Loucy (cell line): Measurements from ENCODE around the gene NPDC1.

Source experiments
- H2AFZ ChIP-seq: fragments of 200-600 bp; sonication (generic); 2 replicates; pipeline ENCODE4 v1.6.0; 2016; ENCODE audit warnings: antibody characterized with exemption, mild to moderate bottlenecking, low read length, moderate library complexity
- H3F3A ChIP-seq: fragments of 200-600 bp; 2 replicates; pipeline ENCODE4 v1.6.0; 2016; ENCODE audit warnings: antibody characterized with exemption, low read depth, mild to moderate bottlenecking
- H3K27me3 ChIP-seq: fragments of 200-600 bp; sonication (generic); 2 replicates; pipeline ENCODE4 v1.6.1; 2014; ENCODE audit warnings: low read length, mild to moderate bottlenecking; ENCODE audit not compliant: insufficient read depth, poor library complexity, severe bottlenecking
- H3K36me3 ChIP-seq: fragments of 200-600 bp; sonication (generic); 2 replicates; pipeline ENCODE4 v1.6.1; 2016; ENCODE audit warnings: low read length; ENCODE audit not compliant: insufficient read depth
- H3K4me1 ChIP-seq: fragments of 200-600 bp; sonication (generic); 2 replicates; pipeline ENCODE4 v1.5.1; 2014; ENCODE audit warnings: low read length, mild to moderate bottlenecking; ENCODE audit not compliant: insufficient read depth, poor library complexity, severe bottlenecking
- H3K4me2 ChIP-seq: fragments of 200-600 bp; sonication (generic); 2 replicates; pipeline ENCODE4 v1.6.0; 2014; ENCODE audit warnings: antibody characterized with exemption, low read length, low read depth, mild to moderate bottlenecking; ENCODE audit not compliant: poor library complexity, severe bottlenecking
- H3K4me3 ChIP-seq: fragments of 200-600 bp; sonication (generic); 2 replicates; pipeline ENCODE4 v1.5.1; 2014; ENCODE audit warnings: low read length, mild to moderate bottlenecking, mixed read lengths; ENCODE audit not compliant: poor library complexity, severe bottlenecking
- H3K79me2 ChIP-seq: fragments of 200-600 bp; sonication (generic); 2 replicates; pipeline ENCODE4 v1.6.1; 2014; ENCODE audit warnings: low read length; ENCODE audit not compliant: insufficient read depth
- H3K9ac ChIP-seq: fragments of 200-600 bp; sonication (generic); 2 replicates; pipeline ENCODE4 v1.6.0; 2014; ENCODE audit warnings: mild to moderate bottlenecking, low read depth, low read length, moderate library complexity; ENCODE audit not compliant: poor library complexity, severe bottlenecking
- H3K9me2 ChIP-seq: fragments of 200-600 bp; sonication (generic); replicated peaks from 2 replicates; pipeline ENCODE4 v1.6.1; 2016; ENCODE audit warnings: low read depth, low read length, mixed read lengths
- H3K9me3 ChIP-seq: fragments of 200-600 bp; sonication (generic); 2 replicates; pipeline ENCODE4 v1.6.1; 2014; ENCODE audit warnings: mild to moderate bottlenecking, antibody characterized with exemption, low read length, low read depth; ENCODE audit not compliant: insufficient read depth
- H4K20me1 ChIP-seq: fragments of 200-600 bp; sonication (generic); 2 replicates; pipeline ENCODE4 v1.6.0; 2014; ENCODE audit warnings: antibody characterized with exemption, low read length, mild to moderate bottlenecking; ENCODE audit not compliant: insufficient read depth, poor library complexity, severe bottlenecking
- EZH2phosphoT487 ChIP-seq: fragments of 200-600 bp; IDR thresholded peaks from 2 replicates; pipeline ENCODE4 v1.6.1; 2018; ENCODE audit warnings: antibody characterized with exemption, mild to moderate bottlenecking, moderate library complexity, borderline replicate concordance
- TF ChIP-seq, protein P1 (sequence below): fragments of 200-600 bp; sonication (generic); conservative IDR thresholded peaks from 2 replicates; pipeline ENCODE4 v1.5.1; 2014; ENCODE audit warnings: mild to moderate bottlenecking, antibody characterized with exemption, low read length

Gene NPDC1

DNA sequence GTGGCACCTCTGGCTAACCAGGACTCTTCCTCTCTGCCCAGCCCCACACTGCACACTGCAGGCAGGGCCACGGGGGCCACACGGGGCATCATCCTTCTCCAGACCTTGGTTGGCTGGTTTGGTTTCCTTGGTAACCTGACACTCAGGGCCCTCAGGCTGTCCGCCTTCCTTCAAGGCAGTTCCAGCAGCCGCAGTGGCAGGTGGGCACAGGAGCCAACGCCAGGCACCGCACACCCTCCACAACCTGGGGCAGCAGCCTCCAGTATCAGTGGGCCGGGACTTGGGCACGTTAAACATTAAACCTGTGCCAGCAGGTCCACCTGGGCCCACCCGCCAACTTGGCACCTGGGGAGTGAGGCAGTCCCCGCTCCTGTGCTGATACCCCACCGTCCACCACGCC, 1.9 kb downstream of the NPDC1 start:
- Histone ChIP-seq H3K4me1 (peaks cover 24% of the 10 kb centered on the region), H3F3A (no peaks in the 10 kb centered on the region), H2AFZ (no peak overlapping the region), H3K9me2 (no peaks in the 10 kb centered on the region), H3K4me3 (peak overlapping the region; percentile 82), H4K20me1 (peaks cover 23% of the 10 kb centered on the region), H3K36me3 (no peaks in the 10 kb centered on the region), H3K27me3 (no peaks in the 10 kb centered on the region), H3K4me2 (peak overlapping the region; percentile 86), H3K79me2 (peaks cover 21% of the 10 kb centered on the region; the same call in 1 of the 2 replicates), H3K9ac (peak overlapping the region; percentile 70), H3K9me3 (no peaks in the 10 kb centered on the region)
- TF ChIP-seq EZH2phosphoT487: no peak
- TF ChIP-seq, protein P1, sequence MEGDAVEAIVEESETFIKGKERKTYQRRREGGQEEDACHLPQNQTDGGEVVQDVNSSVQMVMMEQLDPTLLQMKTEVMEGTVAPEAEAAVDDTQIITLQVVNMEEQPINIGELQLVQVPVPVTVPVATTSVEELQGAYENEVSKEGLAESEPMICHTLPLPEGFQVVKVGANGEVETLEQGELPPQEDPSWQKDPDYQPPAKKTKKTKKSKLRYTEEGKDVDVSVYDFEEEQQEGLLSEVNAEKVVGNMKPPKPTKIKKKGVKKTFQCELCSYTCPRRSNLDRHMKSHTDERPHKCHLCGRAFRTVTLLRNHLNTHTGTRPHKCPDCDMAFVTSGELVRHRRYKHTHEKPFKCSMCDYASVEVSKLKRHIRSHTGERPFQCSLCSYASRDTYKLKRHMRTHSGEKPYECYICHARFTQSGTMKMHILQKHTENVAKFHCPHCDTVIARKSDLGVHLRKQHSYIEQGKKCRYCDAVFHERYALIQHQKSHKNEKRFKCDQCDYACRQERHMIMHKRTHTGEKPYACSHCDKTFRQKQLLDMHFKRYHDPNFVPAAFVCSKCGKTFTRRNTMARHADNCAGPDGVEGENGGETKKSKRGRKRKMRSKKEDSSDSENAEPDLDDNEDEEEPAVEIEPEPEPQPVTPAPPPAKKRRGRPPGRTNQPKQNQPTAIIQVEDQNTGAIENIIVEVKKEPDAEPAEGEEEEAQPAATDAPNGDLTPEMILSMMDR: no peak

DNA sequence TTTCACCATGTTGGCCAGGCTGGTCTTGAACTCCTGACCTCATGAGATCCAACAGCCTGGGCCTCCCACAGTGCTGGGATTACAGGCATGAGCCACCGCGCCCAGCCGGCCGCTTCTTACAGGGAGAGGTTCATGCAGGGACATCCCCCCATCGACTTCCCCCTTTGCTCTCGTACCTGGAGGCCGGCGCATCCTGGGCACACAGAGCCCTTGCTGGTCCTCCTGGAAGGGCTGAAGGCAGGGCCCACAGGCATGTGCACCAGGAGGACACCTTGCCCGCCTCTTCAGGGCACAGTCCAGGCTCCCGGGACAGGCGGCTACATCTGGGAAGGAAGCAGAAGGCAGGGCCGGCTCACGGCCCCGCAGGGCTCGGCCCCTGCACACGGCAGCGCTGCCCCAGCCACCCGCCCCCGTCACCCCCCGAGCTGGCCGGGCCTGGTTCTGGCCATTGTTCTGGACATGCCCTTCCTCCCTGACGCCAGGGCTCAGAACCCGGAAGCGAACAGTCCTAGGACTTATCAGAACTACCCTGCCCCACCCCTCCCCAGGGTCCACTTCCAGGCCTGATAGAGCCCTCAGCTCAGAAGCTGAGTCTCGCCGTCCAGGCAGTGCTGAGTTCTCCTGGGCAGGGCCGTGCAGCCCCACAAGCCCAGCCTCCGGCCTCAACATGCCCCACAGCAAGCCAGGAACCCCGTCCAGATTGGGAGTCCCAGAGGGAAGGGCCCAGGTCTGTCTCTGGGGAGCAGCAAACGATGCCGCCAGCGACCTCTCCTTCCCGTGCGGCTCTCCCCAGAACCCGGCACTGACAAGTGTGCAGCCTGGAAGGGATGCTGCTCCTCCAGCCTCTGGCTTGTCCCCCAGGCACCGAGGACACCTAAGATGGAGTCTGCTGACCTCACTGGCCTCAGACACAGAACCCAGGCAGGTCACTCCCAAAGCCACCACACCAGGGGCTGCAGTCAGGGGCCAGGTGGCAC, 2.9 kb downstream of the NPDC1 start:
- no peaks in the 10 kb centered on the region for H3K9me3 ChIP-seq
- no peaks in the 10 kb centered on the region for H3K27me3 ChIP-seq
- no peaks in the 10 kb centered on the region for H3F3A ChIP-seq
- peak overlapping the region; percentile 70 for H3K9ac ChIP-seq
- no peaks in the 10 kb centered on the region for H3K36me3 ChIP-seq
- H3K4me3 ChIP-seq: peak overlapping the region; percentile 6
- peaks cover 24% of the 10 kb centered on the region for H3K4me1 ChIP-seq
- TF ChIP-seq, protein P1: no peak
- TF ChIP-seq EZH2phosphoT487: no peak
- peaks cover 23% of the 10 kb centered on the region for H4K20me1 ChIP-seq
- H3K9me2 ChIP-seq: no peaks in the 10 kb centered on the region
- H3K4me2 ChIP-seq: peak overlapping the region; percentile 86
- peaks cover 21% of the 10 kb centered on the region; the same call in 1 of the 2 replicates for H3K79me2 ChIP-seq
- H2AFZ ChIP-seq: no peak overlapping the region

DNA sequence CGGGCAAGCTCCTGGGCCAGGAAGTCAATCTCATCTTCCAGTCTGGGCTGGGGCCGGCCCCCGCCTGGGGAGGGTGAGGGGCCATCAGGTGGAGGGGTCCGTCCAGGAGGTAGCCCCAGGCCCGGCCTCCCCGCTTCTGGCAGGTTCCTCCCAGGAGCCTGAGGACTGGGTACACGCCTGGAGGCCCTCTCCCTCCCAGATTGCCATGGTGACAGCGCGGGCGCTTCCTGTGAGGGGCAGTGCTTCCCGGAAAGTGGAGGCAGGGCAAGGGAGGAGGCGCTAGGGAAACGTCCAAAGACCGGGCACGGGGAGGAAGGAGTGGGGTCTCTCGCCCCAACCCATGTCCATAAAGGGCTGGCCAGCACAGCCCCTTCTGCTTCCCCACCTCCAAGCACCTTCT, 4.9 kb downstream of the NPDC1 start:
- Histone ChIP-seq H3K9ac (no peak overlapping the region), H3K4me3 (no peak overlapping the region), H3K9me2 (no peaks in the 10 kb centered on the region), H3F3A (no peaks in the 10 kb centered on the region), H4K20me1 (peaks cover 23% of the 10 kb centered on the region), H2AFZ (no peak overlapping the region), H3K36me3 (no peaks in the 10 kb centered on the region), H3K27me3 (no peaks in the 10 kb centered on the region), H3K4me2 (no peak overlapping the region), H3K4me1 (peaks cover 21% of the 10 kb centered on the region), H3K79me2 (peaks cover 21% of the 10 kb centered on the region; the same call in 1 of the 2 replicates), H3K9me3 (no peaks in the 10 kb centered on the region)
- TF ChIP-seq, protein P1: no peak
- no peak for TF ChIP-seq EZH2phosphoT487
